Measurements from ENCODE around the gene ANXA9.

Gene ANXA9

DNA sequence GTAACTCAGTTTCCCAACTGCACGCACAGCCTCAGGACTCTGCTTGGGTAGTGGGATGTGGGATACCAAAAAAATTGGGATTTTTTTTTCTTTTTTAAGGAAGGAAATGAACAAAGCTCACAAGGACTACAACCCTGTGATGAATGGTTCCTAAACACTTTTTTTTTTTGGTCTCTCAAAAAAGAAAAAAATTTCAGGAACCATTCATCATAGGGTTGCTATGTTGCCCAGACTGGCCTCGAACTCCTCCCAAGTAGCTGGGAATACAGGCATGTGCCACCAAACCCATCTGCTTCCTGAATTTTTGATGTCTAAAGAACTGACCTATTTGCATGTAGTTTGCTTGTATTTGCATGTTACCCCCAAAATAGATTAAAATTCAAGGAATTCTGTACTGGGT is 17.8 kb downstream of the ANXA9 start:
- Histone ChIP-seq H3K36me3 (no peaks in the 10 kb centered on the region; the same call in none of the 2 replicates), H3K4me1 (no peaks in the 10 kb centered on the region; the same call in 1 of the 2 replicates), H3K9me3 (no peaks in the 10 kb centered on the region), H3K4me3 (ENCODE audit: low read depth, low read length) (no peak overlapping the region), H3K27me3 (no peaks in the 10 kb centered on the region)
- no peak for TF ChIP-seq CTCF (IDR thresholded peaks at IDR 0.05; ENCODE audit: low read depth, low read length)
- DNase-seq = no peak

GRCh38 chr1:151000408-151000807 is 18.3 kb downstream of the ANXA9 start:
- Histone ChIP-seq H3K36me3 (no peaks in the 10 kb centered on the region; the same call in none of the 2 replicates), H3K9me3 (no peaks in the 10 kb centered on the region), H3K4me3 (ENCODE audit: low read depth, low read length) (no peak overlapping the region), H3K27me3 (no peaks in the 10 kb centered on the region), H3K4me1 (no peaks in the 10 kb centered on the region; the same call in 1 of the 2 replicates)
- TF ChIP-seq CTCF (IDR thresholded peaks at IDR 0.05; ENCODE audit: low read depth, low read length) = no peak
- no peak for DNase-seq

GRCh38 chr1:151001602-151002001 is 19.5 kb downstream of the ANXA9 start:
- DNase-seq = no peak
- H3K9me3 ChIP-seq = no peaks in the 10 kb centered on the region
- H3K36me3 ChIP-seq = no peaks in the 10 kb centered on the region; the same call in none of the 2 replicates
- H3K27me3 ChIP-seq = no peaks in the 10 kb centered on the region
- H3K4me3 ChIP-seq (ENCODE audit: low read depth, low read length) = no peak overlapping the region
- no peak for TF ChIP-seq CTCF (IDR thresholded peaks at IDR 0.05; ENCODE audit: low read depth, low read length)
- H3K4me1 ChIP-seq = no peaks in the 10 kb centered on the region

DNA sequence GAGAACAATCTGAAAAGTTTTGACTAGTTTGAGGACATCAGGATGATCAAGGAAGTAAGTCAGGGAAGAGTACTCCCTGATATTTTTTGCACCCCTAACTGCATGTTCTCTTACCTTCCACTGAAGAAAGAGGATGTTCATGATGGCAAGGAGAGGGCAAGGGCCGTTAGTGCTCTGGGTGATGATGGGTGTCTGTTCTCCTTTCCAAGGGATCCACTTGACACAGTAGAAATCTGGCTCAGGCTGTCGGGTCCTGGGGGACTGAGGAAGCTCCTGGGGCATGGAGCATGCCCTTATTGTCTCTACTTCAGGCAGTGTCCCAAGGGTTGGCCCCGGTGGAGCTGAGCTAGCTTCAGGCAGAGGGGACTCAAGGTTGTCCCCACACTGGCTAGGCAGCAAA is 20.0 kb downstream of the ANXA9 start:
- no peak for DNase-seq

GRCh38 chr1:151002611-151003010 is 20.5 kb downstream of the ANXA9 start:
- Histone ChIP-seq H3K9me3 (no peaks in the 10 kb centered on the region), H3K4me1 (no peaks in the 10 kb centered on the region), H3K27me3 (no peaks in the 10 kb centered on the region), H3K4me3 (ENCODE audit: low read depth, low read length) (no peak overlapping the region), H3K36me3 (no peaks in the 10 kb centered on the region; the same call in none of the 2 replicates)
- no peak for DNase-seq
- TF ChIP-seq CTCF (IDR thresholded peaks at IDR 0.05; ENCODE audit: low read depth, low read length) = no peak

More for the DNA sequence above, 20.0 kb downstream of the ANXA9 start:
- TF ChIP-seq CTCF (IDR thresholded peaks at IDR 0.05; ENCODE audit: low read depth, low read length) = no peak
- Histone ChIP-seq H3K4me3 (ENCODE audit: low read depth, low read length) (no peak overlapping the region), H3K4me1 (no peaks in the 10 kb centered on the region), H3K27me3 (no peaks in the 10 kb centered on the region), H3K36me3 (no peaks in the 10 kb centered on the region; the same call in none of the 2 replicates), H3K9me3 (no peaks in the 10 kb centered on the region)

DNA sequence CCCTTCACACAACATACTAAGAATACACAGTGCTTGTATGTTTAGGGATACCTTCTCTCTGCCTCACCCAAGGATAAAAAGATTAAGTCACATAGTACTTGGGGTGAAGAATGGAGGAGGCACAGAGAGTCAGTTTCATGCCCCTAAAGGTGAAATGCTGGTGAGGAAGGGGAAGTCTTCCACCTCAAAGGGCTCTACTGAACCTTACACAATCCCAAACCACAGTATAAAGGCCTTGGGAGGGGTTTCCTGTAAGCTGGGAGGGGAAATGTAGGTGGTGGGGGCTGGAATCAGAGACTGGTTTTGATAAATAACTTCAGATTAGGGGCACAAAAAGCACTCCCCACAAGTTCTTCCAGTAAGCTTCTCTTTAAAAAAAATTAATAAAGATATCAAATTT is 21.1 kb downstream of the ANXA9 start:
- no peak for TF ChIP-seq CTCF (IDR thresholded peaks at IDR 0.05; ENCODE audit: low read depth, low read length)
- no peaks in the 10 kb centered on the region for H3K4me1 ChIP-seq
- H3K4me3 ChIP-seq (ENCODE audit: low read depth, low read length) = no peak overlapping the region
- no peaks in the 10 kb centered on the region for H3K27me3 ChIP-seq
- H3K36me3 ChIP-seq = no peaks in the 10 kb centered on the region; the same call in none of the 2 replicates
- DNase-seq = no peak
- no peaks in the 10 kb centered on the region for H3K9me3 ChIP-seq
